ENCODE measurements around the gene ERAP2. TPM values are rescaled to one million over a fixed set of nuclear protein-coding genes. Genes with fewer than 3 reads are reported as not detected.

The ERAP2 gene
- total RNA-seq, 2 experiments from 2014 or later = 19.5 to 29.3 TPM

GRCh38 chr5:96932026-96932425, 55.7 kb downstream of the ERAP2 start:
- Histone ChIP-seq H3K9me2 (ENCODE audit: insufficient read depth, low read length) (no peaks in the 10 kb centered on the region), H3K4me2 (ENCODE audit: low read length) (peak overlapping the region; percentile 95), H2AFZ (ENCODE audit: low read length) (peak overlapping the region; percentile 81; the same call in 1 of the 2 replicates), H3K4me1 (ENCODE audit: insufficient read depth, low read length, poor library complexity, severe bottlenecking) (peaks cover 46% of the 10 kb centered on the region), H3K27ac (ENCODE audit: low read depth, low read length, poor library complexity, severe bottlenecking) (peak overlapping the region; percentile 98), H3K79me2 (ENCODE audit: insufficient read depth, low read depth, low read length) (peaks cover 38% of the 10 kb centered on the region), H3K4me3 (ENCODE audit: low read depth, low read length, poor library complexity, severe bottlenecking) (peak overlapping the region; percentile 87), H4K20me1 (ENCODE audit: insufficient read depth, low read length) (no peaks in the 10 kb centered on the region; the same call in 1 of the 2 replicates), H3K36me3 (ENCODE audit: insufficient read depth, low read length) (no peaks in the 10 kb centered on the region; the same call in 1 of the 2 replicates), H3K9me3 (ENCODE audit: low read length) (no peaks in the 10 kb centered on the region)
- BruUV-seq (replicated peaks) = no TSS peak
- POLR2A ChIA-PET = interaction anchor here (0.5 to 3.4 kb wide), 14 partner anchors 9 to 1283 kb away, joined by 3 to 28 read pairs (median 4); partner anchors contain the start of gene ERAP2
- intact Hi-C loops (cut with micrococcal nuclease; ENCODE audit: unreplicated experiment) = loop anchor here (5.0 kb wide), 1 partner anchor 230 kb away; no protein-coding TSS in a partner anchor
- TF ChIP-seq, protein P1, sequence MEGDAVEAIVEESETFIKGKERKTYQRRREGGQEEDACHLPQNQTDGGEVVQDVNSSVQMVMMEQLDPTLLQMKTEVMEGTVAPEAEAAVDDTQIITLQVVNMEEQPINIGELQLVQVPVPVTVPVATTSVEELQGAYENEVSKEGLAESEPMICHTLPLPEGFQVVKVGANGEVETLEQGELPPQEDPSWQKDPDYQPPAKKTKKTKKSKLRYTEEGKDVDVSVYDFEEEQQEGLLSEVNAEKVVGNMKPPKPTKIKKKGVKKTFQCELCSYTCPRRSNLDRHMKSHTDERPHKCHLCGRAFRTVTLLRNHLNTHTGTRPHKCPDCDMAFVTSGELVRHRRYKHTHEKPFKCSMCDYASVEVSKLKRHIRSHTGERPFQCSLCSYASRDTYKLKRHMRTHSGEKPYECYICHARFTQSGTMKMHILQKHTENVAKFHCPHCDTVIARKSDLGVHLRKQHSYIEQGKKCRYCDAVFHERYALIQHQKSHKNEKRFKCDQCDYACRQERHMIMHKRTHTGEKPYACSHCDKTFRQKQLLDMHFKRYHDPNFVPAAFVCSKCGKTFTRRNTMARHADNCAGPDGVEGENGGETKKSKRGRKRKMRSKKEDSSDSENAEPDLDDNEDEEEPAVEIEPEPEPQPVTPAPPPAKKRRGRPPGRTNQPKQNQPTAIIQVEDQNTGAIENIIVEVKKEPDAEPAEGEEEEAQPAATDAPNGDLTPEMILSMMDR (conservative IDR thresholded peaks at IDR 0.05; ENCODE audit: low read length) = no peak
- no peak for TF ChIP-seq EZH2phosphoT487 (IDR thresholded peaks at IDR 0.05; ENCODE audit: borderline replicate concordance, low read depth, low read length)
- CTCF ChIA-PET (ENCODE audit: unreplicated experiment) = interaction anchor here (0.5 to 1.0 kb wide), 2 partner anchors 60 to 63 kb away, joined by 3 read pairs; no protein-coding TSS in a partner anchor
- no peak for DNase-seq (ENCODE audit: low spot score)

DNA sequence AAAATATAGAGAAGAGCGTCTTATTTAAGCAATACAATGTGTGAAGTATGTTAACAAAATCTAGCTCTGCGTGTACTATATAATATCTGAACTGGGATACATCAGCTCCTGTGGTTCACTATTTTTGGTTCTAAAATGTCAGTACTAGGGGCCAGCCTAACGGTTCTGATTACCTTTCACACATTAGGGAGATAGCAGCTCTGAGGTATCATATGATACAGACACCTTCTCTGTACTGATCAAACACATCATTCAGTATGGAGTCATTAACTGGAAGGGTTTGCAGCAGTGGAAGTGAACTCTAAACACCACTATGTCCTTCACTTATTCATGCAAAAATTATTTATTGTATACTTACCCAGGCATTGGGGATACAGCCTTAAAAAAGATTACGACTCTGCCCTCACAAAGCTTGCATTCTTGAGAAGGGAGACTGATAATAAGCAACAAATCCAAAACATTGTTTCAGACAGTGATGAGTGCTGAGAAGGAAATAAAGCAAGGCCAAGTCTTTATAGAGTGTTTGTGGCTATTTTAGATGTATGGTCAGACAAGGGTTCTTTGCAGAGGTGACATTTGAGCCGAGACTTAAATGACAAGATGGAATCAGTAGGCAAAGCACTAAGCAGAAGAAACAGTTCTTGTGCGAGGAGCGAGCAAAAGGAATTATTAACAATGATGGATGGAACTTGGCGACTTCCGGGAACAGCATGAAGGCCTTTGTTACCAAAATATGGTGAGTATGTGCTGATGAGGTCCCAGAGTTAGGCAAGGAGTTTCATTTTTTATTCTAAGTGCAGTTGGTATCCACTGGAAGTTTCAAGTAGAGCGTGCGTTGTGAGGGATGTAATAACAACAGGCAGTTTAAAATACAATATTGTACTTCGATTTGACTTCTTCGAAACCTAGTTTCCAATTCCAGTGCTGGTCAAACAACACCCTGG, 57.7 kb downstream of the ERAP2 start:
- TF ChIP-seq, protein P1 (conservative IDR thresholded peaks at IDR 0.05; ENCODE audit: low read length) = no peak
- TF ChIP-seq EZH2phosphoT487 (IDR thresholded peaks at IDR 0.05; ENCODE audit: borderline replicate concordance, low read depth, low read length) = no peak
- Histone ChIP-seq H3K9me2 (ENCODE audit: insufficient read depth, low read length) (no peaks in the 10 kb centered on the region), H2AFZ (ENCODE audit: low read length) (peak overlapping the region; percentile 81), H3K4me2 (ENCODE audit: low read length) (peak overlapping the region; percentile 95), H4K20me1 (ENCODE audit: insufficient read depth, low read length) (peaks cover 9% of the 10 kb centered on the region; the same call in 1 of the 2 replicates), H3K27ac (ENCODE audit: low read depth, low read length, poor library complexity, severe bottlenecking) (peak overlapping the region; percentile 98), H3K79me2 (ENCODE audit: insufficient read depth, low read depth, low read length) (peaks cover 58% of the 10 kb centered on the region), H3K36me3 (ENCODE audit: insufficient read depth, low read length) (peaks cover 13% of the 10 kb centered on the region), H3K4me3 (ENCODE audit: low read depth, low read length, poor library complexity, severe bottlenecking) (peak overlapping the region; percentile 87), H3K4me1 (ENCODE audit: insufficient read depth, low read length, poor library complexity, severe bottlenecking) (peaks cover 51% of the 10 kb centered on the region), H3K9me3 (ENCODE audit: low read length) (no peaks in the 10 kb centered on the region)
- CTCF ChIA-PET (ENCODE audit: unreplicated experiment) = interaction anchor here (0.9 to 1.3 kb wide), 3 partner anchors 24 to 65 kb away, joined by 3 to 4 read pairs (median 3); no protein-coding TSS in a partner anchor
- TSS peak; percentile 84 for BruUV-seq (replicated peaks)
- POLR2A ChIA-PET = interaction anchor here (0.5 to 3.4 kb wide), 22 partner anchors 8 to 220 kb away, joined by 3 to 28 read pairs (median 6); partner anchors contain the start of genes ERAP1 and ERAP2
- intact Hi-C loops (cut with micrococcal nuclease; ENCODE audit: unreplicated experiment) = loop anchor here (2.0 to 5.0 kb wide), 4 partner anchors 75 to 1173 kb away; partner anchors contain the start of gene LIX1
- peak; percentile 54 for DNase-seq (ENCODE audit: low spot score)
